Caco-2 (cell line): Measurements from ENCODE around the gene TYK2. TPM values are rescaled to one million over a fixed set of nuclear protein-coding genes. Genes with fewer than 3 reads are reported as not detected.

Experiments
- BruUV-seq: library from RNA; stranded (reverse); fragments of 400-500 nt; replicated peaks from 2 replicates; lab custom pipeline; 2021; lab: Mats Ljungman, UMichigan
- CTCF ChIA-PET: fragments of 300-600 bp; sonication (Branson Sonifier 250); formaldehyde crosslinking; loops from one replicate; lab custom pipeline; 2022; ENCODE audit warnings: antibody characterized with exemption; lab: Charles Lee
- POLR2A ChIA-PET: fragments of 300-600 bp; sonication (Branson Sonifier 250); formaldehyde crosslinking; loops from one replicate; lab custom pipeline; 2022; ENCODE audit warnings: antibody characterized with exemption; lab: Charles Lee
- DNase-seq, 2 experiments: peaks; one replicate each; pipeline versions ENCODE4 v3.0.0 to v3.0.0-alpha.2; 2020 to 2022
- H3K27me3 ChIP-seq: replicated peaks from 2 replicates; pipeline ENCODE4 v1.6.0; 2011; ENCODE audit warnings: low read length; ENCODE audit not compliant: control insufficient read depth, insufficient read depth
- H3K36me3 ChIP-seq: 2 replicates; pipeline ENCODE4 v1.5.1; 2011; ENCODE audit warnings: low read length; ENCODE audit not compliant: control insufficient read depth, insufficient read depth
- H3K4me1 ChIP-seq: fragments of 250-450 bp; sonication (Bioruptor Pico); 2 replicates; pipeline ENCODE4 v1.5.1; 2020; ENCODE audit warnings: mild to moderate bottlenecking
- H3K4me3 ChIP-seq: 2 replicates; pipeline ENCODE4 v1.5.1; 2011; ENCODE audit warnings: low read depth, mild to moderate bottlenecking, control low read depth, low read length
- H3K9me3 ChIP-seq: fragments of 250-450 bp; sonication (Bioruptor Pico); 2 replicates; pipeline ENCODE4 v1.5.1; 2020; ENCODE audit warnings: mild to moderate bottlenecking, moderate library complexity
- H3K27ac Mint-ChIP-seq: one replicate; pipeline ENCODE4 v1.8.0; 2022; ENCODE audit warnings: mixed read lengths; ENCODE audit not compliant: unreplicated experiment
- H3K27me3 Mint-ChIP-seq: one replicate; pipeline ENCODE4 v1.8.0; 2022; ENCODE audit warnings: mixed read lengths; ENCODE audit not compliant: insufficient read depth, unreplicated experiment
- H3K36me3 Mint-ChIP-seq: one replicate; pipeline ENCODE4 v1.8.0; 2022; ENCODE audit warnings: mild to moderate bottlenecking, mixed read lengths; ENCODE audit not compliant: insufficient read depth, unreplicated experiment
- H3K4me1 Mint-ChIP-seq: one replicate; pipeline ENCODE4 v1.8.0; 2022; ENCODE audit warnings: low read depth, mixed read lengths; ENCODE audit not compliant: unreplicated experiment
- H3K4me3 Mint-ChIP-seq: one replicate; pipeline ENCODE4 v1.8.0; 2022; ENCODE audit warnings: mild to moderate bottlenecking, moderate library complexity, mixed read lengths; ENCODE audit not compliant: unreplicated experiment
- H3K9me3 Mint-ChIP-seq: one replicate; pipeline ENCODE4 v1.8.0; 2022; ENCODE audit warnings: mixed read lengths; ENCODE audit not compliant: unreplicated experiment
- intact Hi-C: fragments of 100-400 bp; cut with micrococcal nuclease; formaldehyde crosslinking; loops from one replicate; pipeline ENCODE4 v1.10.0; 2022; ENCODE audit not compliant: unreplicated experiment
- total RNA-seq: library from RNA; stranded (reverse); gene quantifications from 2 replicates; pipeline ENCODE4 v1.2.3, GENCODE V29; 2022
- TF ChIP-seq, protein P1 (sequence below), 2 experiments: fragments of 200-600 bp in 1 of 2; IDR thresholded peaks; 1 replicate in 1 of 2; 2 replicates in 1 of 2; pipeline versions ENCODE4 v1.5.1 to v1.8.0; 2011 to 2022; ENCODE audit warnings: antibody characterized with exemption in 1 of 2, control low read depth in 1 of 2, inconsistent platforms in 1 of 2, low read depth in 1 of 2, low read length in 1 of 2, mild to moderate bottlenecking in 1 of 2, moderate library complexity in 1 of 2; ENCODE audit not compliant: insufficient read depth in 1 of 2, severe bottlenecking in 1 of 2, unreplicated experiment in 1 of 2

Gene TYK2
- total RNA-seq, 1 experiment from 2014 or later = 134 TPM

DNA sequence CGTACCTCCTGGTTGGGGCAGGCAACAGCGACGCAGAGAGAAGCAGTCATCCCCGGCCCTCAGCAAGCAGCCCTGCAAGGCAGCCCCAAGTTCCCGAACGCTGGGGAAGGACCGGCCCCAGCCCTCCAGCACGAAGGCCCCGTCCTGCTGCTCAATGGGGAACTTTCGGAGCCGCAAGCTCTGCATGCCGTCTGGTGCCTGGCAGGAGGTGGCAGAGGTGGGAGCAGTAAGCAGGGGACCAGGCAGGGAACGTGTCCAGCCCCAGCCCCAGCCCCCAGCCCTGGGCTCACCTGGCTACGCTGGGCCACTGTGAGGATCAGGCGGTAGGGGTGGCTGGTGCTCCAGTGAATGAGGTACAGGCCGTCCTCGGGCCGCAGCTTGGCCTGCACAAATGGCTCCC lies 18.1 kb downstream of the TYK2 start:
- peaks cover 6% of the 10 kb centered on the region for H3K4me1 Mint-ChIP-seq
- H3K4me3 ChIP-seq = no peak overlapping the region
- no peaks in the 10 kb centered on the region; the same call in none of the 2 replicates for H3K36me3 ChIP-seq
- H3K27me3 ChIP-seq = no peaks in the 10 kb centered on the region
- H3K4me1 ChIP-seq = no peaks in the 10 kb centered on the region
- H3K36me3 Mint-ChIP-seq = peaks cover 42% of the 10 kb centered on the region
- no TSS peak for BruUV-seq
- intact Hi-C loops = no loop called here
- no peaks in the 10 kb centered on the region for H3K27me3 Mint-ChIP-seq
- TF ChIP-seq, protein P1, sequence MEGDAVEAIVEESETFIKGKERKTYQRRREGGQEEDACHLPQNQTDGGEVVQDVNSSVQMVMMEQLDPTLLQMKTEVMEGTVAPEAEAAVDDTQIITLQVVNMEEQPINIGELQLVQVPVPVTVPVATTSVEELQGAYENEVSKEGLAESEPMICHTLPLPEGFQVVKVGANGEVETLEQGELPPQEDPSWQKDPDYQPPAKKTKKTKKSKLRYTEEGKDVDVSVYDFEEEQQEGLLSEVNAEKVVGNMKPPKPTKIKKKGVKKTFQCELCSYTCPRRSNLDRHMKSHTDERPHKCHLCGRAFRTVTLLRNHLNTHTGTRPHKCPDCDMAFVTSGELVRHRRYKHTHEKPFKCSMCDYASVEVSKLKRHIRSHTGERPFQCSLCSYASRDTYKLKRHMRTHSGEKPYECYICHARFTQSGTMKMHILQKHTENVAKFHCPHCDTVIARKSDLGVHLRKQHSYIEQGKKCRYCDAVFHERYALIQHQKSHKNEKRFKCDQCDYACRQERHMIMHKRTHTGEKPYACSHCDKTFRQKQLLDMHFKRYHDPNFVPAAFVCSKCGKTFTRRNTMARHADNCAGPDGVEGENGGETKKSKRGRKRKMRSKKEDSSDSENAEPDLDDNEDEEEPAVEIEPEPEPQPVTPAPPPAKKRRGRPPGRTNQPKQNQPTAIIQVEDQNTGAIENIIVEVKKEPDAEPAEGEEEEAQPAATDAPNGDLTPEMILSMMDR (IDR thresholded peaks at IDR 0.05; ENCODE audit: insufficient read depth in 1 of 2, low read depth in 1 of 2, low read length in 1 of 2, severe bottlenecking in 1 of 2, unreplicated experiment in 1 of 2) = no peak
- H3K4me3 Mint-ChIP-seq = no peak overlapping the region
- H3K9me3 Mint-ChIP-seq = no peaks in the 10 kb centered on the region
- no peak for DNase-seq
- no peaks in the 10 kb centered on the region for H3K9me3 ChIP-seq
- no peak overlapping the region for H3K27ac Mint-ChIP-seq
- ChIA-PET CTCF (no interaction called here), POLR2A (no interaction called here)

DNA sequence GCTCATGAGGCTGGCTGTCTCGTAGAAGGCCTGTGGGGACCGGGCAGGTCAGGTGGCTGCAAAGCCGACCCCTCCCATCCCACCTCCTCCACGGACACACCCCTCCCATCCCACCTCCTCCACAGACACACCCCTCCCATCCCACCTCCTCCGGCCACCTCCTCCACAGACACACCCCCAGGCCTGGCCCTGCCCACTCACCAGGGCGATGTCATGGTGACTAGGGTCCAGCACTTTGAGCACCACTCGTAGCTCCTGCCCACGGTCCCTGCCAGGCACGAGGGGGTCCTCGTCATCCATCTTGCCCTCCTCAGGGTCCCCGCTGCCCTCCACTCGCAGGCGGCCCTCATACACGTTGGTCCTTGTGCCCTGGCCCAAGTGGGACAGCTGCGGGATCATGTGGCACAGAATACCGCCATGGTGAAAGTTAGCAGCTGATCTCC lies 18.8 kb downstream of the TYK2 start:
- ChIA-PET POLR2A (no interaction called here), CTCF (no interaction called here)
- Mint-ChIP-seq H3K4me1 (peaks cover 6% of the 10 kb centered on the region), H3K9me3 (no peaks in the 10 kb centered on the region), H3K4me3 (no peak overlapping the region), H3K27ac (no peak overlapping the region), H3K27me3 (no peaks in the 10 kb centered on the region), H3K36me3 (peaks cover 44% of the 10 kb centered on the region)
- H3K9me3 ChIP-seq = no peaks in the 10 kb centered on the region
- no peak overlapping the region for H3K4me3 ChIP-seq
- intact Hi-C loops = no loop called here
- DNase-seq = no peak
- H3K27me3 ChIP-seq = no peaks in the 10 kb centered on the region
- no peaks in the 10 kb centered on the region for H3K4me1 ChIP-seq
- TF ChIP-seq, protein P1 (IDR thresholded peaks at IDR 0.05; ENCODE audit: insufficient read depth in 1 of 2, low read depth in 1 of 2, low read length in 1 of 2, severe bottlenecking in 1 of 2, unreplicated experiment in 1 of 2) = no peak
- no peaks in the 10 kb centered on the region; the same call in none of the 2 replicates for H3K36me3 ChIP-seq
- no TSS peak for BruUV-seq

DNA sequence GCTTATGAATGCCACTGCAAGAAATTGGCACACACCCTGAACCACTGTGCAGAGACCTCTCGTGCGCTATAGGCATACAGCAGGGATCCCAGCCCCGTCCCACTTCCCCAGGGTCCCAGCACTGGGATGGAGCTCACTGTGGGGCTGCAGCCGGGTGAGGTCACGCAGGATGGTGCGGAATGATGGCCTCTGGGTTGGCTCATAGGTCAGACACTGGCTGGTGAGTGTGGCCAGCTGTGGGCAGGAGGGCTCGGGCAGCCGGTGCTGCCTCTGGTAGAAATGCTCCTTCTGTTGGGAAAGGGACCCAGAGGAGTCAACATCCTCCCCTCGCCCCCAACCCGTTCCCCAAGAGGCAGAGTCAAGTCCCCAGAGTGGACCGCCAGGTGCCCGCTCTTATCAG lies 23.9 kb downstream of the TYK2 start:
- no peak for DNase-seq

More for the DNA sequence above, 23.9 kb downstream of the TYK2 start:
- Histone ChIP-seq H3K4me1 (no peaks in the 10 kb centered on the region), H3K36me3 (no peaks in the 10 kb centered on the region), H3K9me3 (no peaks in the 10 kb centered on the region), H3K4me3 (no peak overlapping the region), H3K27me3 (no peaks in the 10 kb centered on the region)
- Mint-ChIP-seq H3K4me1 (peaks cover 6% of the 10 kb centered on the region), H3K27ac (no peak overlapping the region), H3K27me3 (no peaks in the 10 kb centered on the region), H3K9me3 (no peaks in the 10 kb centered on the region), H3K36me3 (peaks cover 61% of the 10 kb centered on the region), H3K4me3 (no peak overlapping the region)
- CTCF ChIA-PET = no interaction called here
- BruUV-seq = no TSS peak
- intact Hi-C loops = no loop called here
- TF ChIP-seq, protein P1 (IDR thresholded peaks at IDR 0.05; ENCODE audit: insufficient read depth in 1 of 2, low read depth in 1 of 2, low read length in 1 of 2, severe bottlenecking in 1 of 2, unreplicated experiment in 1 of 2) = no peak
- POLR2A ChIA-PET = no interaction called here
